HUES6 (cell line): Measurements from ENCODE around the gene LAMA2.

ENCODE experiments used
- H3K27ac ChIP-seq: 2 replicates; pipeline ENCODE4 v1.7.0; 2013; ENCODE audit warnings: low read depth, mild to moderate bottlenecking, low read length, inconsistent platforms
- H3K27me3 ChIP-seq: 2 replicates; pipeline ENCODE4 v1.6.1; 2013; ENCODE audit warnings: low read length; ENCODE audit not compliant: control insufficient read depth, insufficient read depth
- H3K36me3 ChIP-seq: 2 replicates; pipeline ENCODE4 v1.6.1; 2013; ENCODE audit warnings: low read length; ENCODE audit not compliant: control insufficient read depth, insufficient read depth
- H3K4me1 ChIP-seq: 2 replicates; pipeline ENCODE4 v1.6.1; 2013; ENCODE audit warnings: low read length; ENCODE audit not compliant: control insufficient read depth, insufficient read depth
- H3K4me3 ChIP-seq: 2 replicates; pipeline ENCODE4 v1.5.1; 2013; ENCODE audit warnings: low read depth, low read length
- H3K9ac ChIP-seq: one replicate; pipeline ENCODE4 v1.6.1; 2013; ENCODE audit warnings: mild to moderate bottlenecking, low read length
- H3K9me3 ChIP-seq: 2 replicates; pipeline ENCODE4 v1.6.1; 2013; ENCODE audit warnings: low read depth, low read length; ENCODE audit not compliant: control insufficient read depth, insufficient read depth

The LAMA2 gene

DNA sequence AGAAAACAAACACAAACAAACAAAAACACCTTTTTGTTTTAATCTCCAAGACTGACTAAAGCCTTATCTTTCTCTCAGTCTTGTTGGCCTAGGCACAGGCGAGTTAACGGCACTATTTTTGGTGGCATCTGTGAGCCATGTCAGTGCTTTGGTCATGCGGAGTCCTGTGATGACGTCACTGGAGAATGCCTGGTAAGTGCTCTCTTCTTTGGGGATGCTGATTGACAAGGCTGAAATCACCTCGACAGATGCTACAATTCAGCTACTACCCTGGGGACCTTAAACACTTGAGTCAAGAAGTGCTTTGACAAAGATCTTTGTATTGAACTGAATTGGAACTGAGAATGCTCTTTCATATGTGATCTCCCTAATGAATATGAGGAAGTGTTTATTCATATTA, 384.1 kb downstream of the LAMA2 start:
- H3K9me3 ChIP-seq = no peaks in the 10 kb centered on the region
- H3K36me3 ChIP-seq = no peaks in the 10 kb centered on the region
- H3K27ac ChIP-seq = no peak overlapping the region
- no peak overlapping the region for H3K9ac ChIP-seq
- H3K4me3 ChIP-seq = no peak overlapping the region
- H3K4me1 ChIP-seq = peaks cover 21% of the 10 kb centered on the region
- no peaks in the 10 kb centered on the region for H3K27me3 ChIP-seq

DNA sequence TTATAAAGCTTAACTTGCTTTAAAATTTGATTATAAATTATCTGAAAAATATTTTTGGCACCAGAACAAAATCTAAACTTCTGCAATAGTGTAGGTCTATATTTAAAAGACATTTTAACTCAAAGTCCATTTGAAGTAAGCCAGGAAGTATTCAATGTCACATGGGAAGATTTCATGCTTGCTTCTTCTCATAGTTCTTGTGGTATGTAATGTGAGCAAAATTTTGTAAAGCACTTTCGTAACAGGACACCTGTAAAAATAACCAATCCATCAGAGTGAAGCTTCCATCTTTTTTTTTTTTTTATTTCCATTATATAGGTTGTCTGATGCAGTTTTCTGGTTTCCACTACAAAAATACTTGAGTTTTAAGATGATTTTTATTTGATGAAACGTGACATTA, 386.1 kb downstream of the LAMA2 start:
- H3K36me3 ChIP-seq = no peaks in the 10 kb centered on the region
- no peak overlapping the region for H3K9ac ChIP-seq
- H3K27me3 ChIP-seq = no peaks in the 10 kb centered on the region
- no peaks in the 10 kb centered on the region for H3K9me3 ChIP-seq
- no peak overlapping the region for H3K4me3 ChIP-seq
- peaks cover 32% of the 10 kb centered on the region for H3K4me1 ChIP-seq
- no peak overlapping the region for H3K27ac ChIP-seq

DNA sequence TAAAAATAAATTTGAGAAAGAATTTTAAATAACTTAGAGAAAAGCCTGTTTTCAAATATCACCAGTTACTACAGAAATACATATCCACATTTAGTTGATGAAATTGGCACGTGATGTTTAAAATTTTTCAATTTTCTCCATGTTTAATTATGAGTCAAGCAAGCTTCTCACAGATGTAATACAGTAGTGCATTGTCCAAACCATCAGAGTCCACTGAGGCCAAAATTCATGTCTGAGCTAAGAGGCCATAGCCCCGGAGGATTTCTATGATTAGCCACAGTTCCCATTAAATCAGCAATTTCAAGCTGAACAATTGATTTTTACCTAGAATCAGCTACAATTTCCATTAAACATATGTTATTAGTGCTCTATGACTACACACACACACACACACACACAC, 387.0 kb downstream of the LAMA2 start:
- H3K9ac ChIP-seq = no peak overlapping the region
- H3K27ac ChIP-seq = no peak overlapping the region
- H3K27me3 ChIP-seq = no peaks in the 10 kb centered on the region
- no peaks in the 10 kb centered on the region for H3K36me3 ChIP-seq
- no peaks in the 10 kb centered on the region for H3K9me3 ChIP-seq
- no peak overlapping the region for H3K4me3 ChIP-seq
- H3K4me1 ChIP-seq = peaks cover 32% of the 10 kb centered on the region

DNA sequence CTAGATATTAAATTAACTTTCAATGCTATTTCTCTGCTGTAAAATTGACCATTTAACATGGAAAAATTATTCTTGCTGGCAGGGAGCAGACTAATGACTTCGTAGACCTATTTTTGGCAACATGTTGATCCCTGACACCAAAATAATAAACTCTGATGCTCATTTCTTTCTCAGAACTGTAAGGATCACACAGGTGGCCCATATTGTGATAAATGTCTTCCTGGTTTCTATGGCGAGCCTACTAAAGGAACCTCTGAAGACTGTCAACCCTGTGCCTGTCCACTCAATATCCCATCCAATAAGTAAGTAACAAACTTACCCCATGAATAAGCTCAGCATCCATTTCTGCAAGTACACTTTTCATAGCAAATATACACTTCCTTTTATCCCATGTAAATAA, 387.5 kb downstream of the LAMA2 start:
- Histone ChIP-seq H3K9ac (no peak overlapping the region), H3K4me1 (peaks cover 32% of the 10 kb centered on the region), H3K36me3 (no peaks in the 10 kb centered on the region), H3K4me3 (no peak overlapping the region), H3K27me3 (no peaks in the 10 kb centered on the region), H3K9me3 (no peaks in the 10 kb centered on the region), H3K27ac (peak overlapping the region; percentile 83)

DNA sequence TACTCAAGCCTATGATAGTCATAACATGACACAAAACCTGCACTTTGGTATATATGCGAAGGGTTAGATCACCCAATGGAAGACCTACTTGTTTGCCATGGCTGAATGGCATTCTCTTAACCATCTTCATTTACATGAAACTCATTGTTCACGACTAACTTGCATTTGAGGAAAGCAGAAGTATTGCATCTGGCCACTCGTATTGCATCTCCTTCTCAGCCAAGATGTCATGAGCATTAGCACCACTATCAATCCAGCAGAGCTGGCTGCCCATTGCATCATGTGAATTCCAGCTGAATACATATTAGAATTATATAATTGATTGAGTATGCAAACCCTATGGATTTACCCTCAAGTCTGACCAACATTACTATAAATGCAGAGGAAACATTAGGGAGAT, 390.2 kb downstream of the LAMA2 start:
- Histone ChIP-seq H3K27me3 (no peaks in the 10 kb centered on the region), H3K36me3 (no peaks in the 10 kb centered on the region), H3K9me3 (no peaks in the 10 kb centered on the region), H3K4me1 (peaks cover 28% of the 10 kb centered on the region), H3K4me3 (no peak overlapping the region), H3K27ac (no peak overlapping the region), H3K9ac (no peak overlapping the region)

DNA sequence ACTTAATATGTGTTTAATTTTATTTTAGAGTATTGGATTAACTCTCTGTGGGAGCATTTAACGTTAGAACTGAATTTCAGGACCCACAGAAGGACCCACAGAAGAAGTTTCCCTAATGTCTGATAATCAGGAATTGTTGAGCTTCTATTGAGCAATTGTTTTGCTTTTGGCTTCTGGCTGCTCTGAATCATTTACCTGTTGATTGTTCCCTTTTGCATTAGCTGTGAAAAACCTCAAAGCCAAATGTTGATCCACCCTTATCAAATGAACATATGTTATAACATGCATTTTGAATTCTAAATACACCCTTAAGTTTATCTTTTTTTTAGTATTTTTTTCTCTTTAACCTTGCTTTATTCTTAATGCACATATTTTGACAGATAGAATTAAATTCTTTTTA, 393.5 kb downstream of the LAMA2 start:
- Histone ChIP-seq H3K27ac (no peak overlapping the region), H3K36me3 (no peaks in the 10 kb centered on the region), H3K4me1 (peaks cover 16% of the 10 kb centered on the region), H3K4me3 (no peak overlapping the region), H3K27me3 (no peaks in the 10 kb centered on the region), H3K9me3 (no peaks in the 10 kb centered on the region), H3K9ac (no peak overlapping the region)

DNA sequence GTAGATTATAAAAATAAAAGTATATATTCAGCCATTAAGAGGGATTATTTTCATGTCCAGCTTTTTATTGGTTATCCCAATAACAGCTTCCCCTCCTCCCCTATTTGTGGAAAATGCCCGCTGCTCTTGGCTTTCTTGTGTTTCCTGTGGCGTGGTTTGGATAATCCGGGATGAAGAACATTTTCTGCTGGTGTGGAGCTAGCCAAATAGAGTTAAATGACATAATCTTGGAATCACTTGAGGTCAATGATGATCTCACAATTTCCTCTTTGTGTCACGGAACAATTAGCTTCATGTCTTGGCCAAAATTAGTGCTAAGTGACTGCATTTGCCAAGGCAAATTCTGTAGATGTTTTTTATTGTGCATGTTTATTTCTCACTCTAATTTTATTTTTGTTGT, 394.0 kb downstream of the LAMA2 start:
- no peak overlapping the region for H3K4me3 ChIP-seq
- H3K9me3 ChIP-seq = no peaks in the 10 kb centered on the region
- H3K27me3 ChIP-seq = no peaks in the 10 kb centered on the region
- no peaks in the 10 kb centered on the region for H3K36me3 ChIP-seq
- no peak overlapping the region for H3K9ac ChIP-seq
- peaks cover 11% of the 10 kb centered on the region for H3K4me1 ChIP-seq
- no peak overlapping the region for H3K27ac ChIP-seq

DNA sequence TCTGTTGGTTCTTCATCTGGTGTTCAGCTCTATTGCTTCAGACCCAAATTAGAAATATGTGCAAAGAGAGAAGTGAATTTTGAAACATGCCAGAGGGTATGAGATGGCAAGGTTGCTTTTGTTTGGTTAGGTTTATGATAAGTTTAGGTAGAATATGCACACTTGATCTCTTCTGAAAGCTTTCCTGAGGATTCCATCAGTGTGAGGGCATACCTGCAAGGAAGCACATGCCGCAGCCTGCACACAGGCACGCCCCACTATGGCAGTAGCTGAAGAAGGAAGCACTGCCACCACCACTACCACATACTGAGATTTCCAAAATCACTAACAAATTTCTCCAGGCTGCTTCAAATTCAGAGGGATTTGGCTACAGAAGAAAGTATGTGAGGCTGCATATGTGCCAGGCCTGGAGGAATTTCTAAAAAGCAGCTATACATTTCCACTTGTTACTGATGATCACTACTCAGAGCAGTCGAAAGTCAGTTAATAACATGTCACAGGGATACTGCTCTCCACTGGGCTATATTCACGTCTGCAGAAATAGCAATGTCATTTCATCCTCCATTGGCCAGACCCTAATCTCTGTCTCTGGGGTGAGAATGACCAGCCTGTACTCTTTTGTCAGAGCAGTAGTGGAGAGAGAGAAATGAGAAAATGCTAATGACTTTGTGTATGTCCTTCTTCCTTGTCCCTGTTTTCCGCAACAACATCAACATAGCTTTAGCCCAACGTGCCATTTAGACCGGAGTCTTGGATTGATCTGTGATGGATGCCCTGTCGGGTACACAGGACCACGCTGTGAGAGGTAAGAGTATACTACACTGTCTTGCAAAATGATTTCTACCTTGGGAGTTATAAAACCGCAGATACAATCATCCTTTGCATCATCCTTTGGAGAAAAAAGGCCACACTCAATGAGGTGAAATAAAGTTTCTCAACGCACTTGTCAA, 396.7 kb downstream of the LAMA2 start:
- Histone ChIP-seq H3K4me3 (no peak overlapping the region), H3K4me1 (peaks cover 5% of the 10 kb centered on the region; the same call in 1 of the 2 replicates), H3K36me3 (no peaks in the 10 kb centered on the region), H3K27ac (no peak overlapping the region), H3K9ac (no peak overlapping the region), H3K9me3 (no peaks in the 10 kb centered on the region), H3K27me3 (no peaks in the 10 kb centered on the region)

DNA sequence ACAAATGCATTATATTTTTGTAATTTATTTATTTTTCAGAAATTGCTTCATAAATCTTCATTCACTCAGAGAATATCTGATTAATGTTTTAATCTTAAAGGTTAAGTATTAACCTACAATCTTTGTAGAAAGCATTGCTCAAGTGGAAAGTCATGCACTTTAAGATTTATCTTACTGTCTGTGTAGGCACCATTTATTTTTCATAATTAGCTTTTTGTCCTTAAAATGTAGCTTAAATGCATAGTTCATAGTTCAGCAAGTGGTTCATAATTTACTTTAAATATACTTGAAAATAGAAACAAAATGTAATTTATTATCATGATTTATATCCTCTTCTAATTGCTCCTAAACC, 397.3 kb downstream of the LAMA2 start:
- Histone ChIP-seq H3K36me3 (no peaks in the 10 kb centered on the region), H3K4me1 (peaks cover 5% of the 10 kb centered on the region; the same call in 1 of the 2 replicates), H3K27me3 (no peaks in the 10 kb centered on the region), H3K9me3 (no peaks in the 10 kb centered on the region), H3K27ac (no peak overlapping the region), H3K4me3 (no peak overlapping the region), H3K9ac (no peak overlapping the region)

DNA sequence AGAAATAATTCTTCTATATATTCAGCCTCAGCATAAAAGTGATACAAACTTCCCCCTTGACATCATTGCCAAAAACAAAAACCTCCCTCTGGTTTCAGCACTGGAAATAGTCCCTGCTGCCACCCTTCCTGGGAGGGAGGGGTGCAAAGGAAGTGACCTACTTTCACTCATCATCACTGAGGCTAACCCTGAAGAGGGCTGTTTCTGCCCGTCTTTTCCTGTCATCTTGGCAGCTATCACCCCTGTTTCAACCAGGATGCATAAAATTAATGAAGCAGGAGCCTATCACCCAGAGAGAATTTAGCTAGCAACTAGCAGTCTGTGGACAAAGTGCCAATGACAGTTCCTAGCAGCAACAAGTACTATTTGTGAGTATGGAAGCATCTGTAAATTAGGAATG, 397.8 kb downstream of the LAMA2 start:
- H3K36me3 ChIP-seq = no peaks in the 10 kb centered on the region
- H3K4me1 ChIP-seq = peaks cover 5% of the 10 kb centered on the region; the same call in 1 of the 2 replicates
- H3K9me3 ChIP-seq = no peaks in the 10 kb centered on the region
- H3K9ac ChIP-seq = no peak overlapping the region
- no peaks in the 10 kb centered on the region for H3K27me3 ChIP-seq
- H3K4me3 ChIP-seq = no peak overlapping the region
- no peak overlapping the region for H3K27ac ChIP-seq

DNA sequence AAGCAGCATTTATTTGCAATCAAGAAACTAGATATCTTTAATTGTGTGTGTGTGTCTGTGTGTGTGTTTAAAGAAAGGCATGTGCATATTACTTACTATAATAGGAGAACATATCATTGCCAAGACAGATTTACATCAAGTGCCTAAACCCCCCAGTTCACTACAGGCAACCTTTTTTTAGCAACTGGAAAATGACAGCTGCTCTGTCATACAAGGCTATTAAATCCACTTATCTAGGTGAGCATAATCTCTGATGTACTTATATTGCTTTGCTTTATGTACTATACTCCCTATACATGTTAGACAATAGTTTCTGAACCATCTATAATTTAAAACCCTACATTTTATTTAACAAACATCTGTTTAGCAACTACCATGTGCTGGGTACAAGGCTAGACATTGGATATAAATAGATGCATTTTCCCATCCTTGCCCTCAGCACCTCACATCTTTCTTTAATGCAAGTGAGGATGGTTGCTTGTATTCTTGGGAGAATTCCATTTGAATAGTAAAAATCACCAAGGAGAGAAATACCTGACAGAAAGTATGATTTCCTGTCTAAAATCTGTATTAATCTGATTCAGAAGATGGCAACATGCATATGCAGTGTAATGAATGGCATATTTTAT, 398.3 kb downstream of the LAMA2 start:
- peaks cover 5% of the 10 kb centered on the region; the same call in 1 of the 2 replicates for H3K4me1 ChIP-seq
- no peak overlapping the region for H3K27ac ChIP-seq
- H3K4me3 ChIP-seq = no peak overlapping the region
- no peaks in the 10 kb centered on the region for H3K36me3 ChIP-seq
- H3K9ac ChIP-seq = no peak overlapping the region
- no peaks in the 10 kb centered on the region for H3K27me3 ChIP-seq
- no peaks in the 10 kb centered on the region for H3K9me3 ChIP-seq
